OCI-LY7 (cell line): Measurements from ENCODE around the gene ABHD15. TPM values are rescaled to one million over a fixed set of nuclear protein-coding genes. Genes with fewer than 3 reads are reported as not detected.
A peak's percentile ranks its signal among the peaks of the same experiment; 100 is the strongest.

Experiments
- BruUV-seq: library from RNA; stranded (reverse); fragments of 400-500 nt; replicated peaks from 2 replicates; lab custom pipeline; 2021; lab: Mats Ljungman, UMichigan
- CTCF ChIA-PET: fragments of 300-600 bp; sonication (Branson Sonifier 250); formaldehyde crosslinking; loops from one replicate; lab custom pipeline; 2022; ENCODE audit warnings: antibody characterized with exemption; ENCODE audit not compliant: unreplicated experiment; lab: Charles Lee
- POLR2A ChIA-PET: fragments of 300-600 bp; sonication (Branson Sonifier 250); formaldehyde crosslinking; loops from one replicate; lab custom pipeline; 2022; ENCODE audit warnings: antibody characterized with exemption; lab: Charles Lee
- DNase-seq: peaks from one replicate; pipeline ENCODE4 v3.0.0-alpha.2; 2015; ENCODE audit warnings: low spot score
- H2AFZ ChIP-seq: fragments of 200-600 bp; sonication (generic), shearing (Covaris generic); 2 replicates; pipeline ENCODE4 v1.6.1; 2014; ENCODE audit warnings: mild to moderate bottlenecking, antibody characterized with exemption, low read length, moderate library complexity
- H3K27ac ChIP-seq: fragments of 200-600 bp; sonication (generic); 2 replicates; pipeline ENCODE4 v1.5.1; 2014; ENCODE audit warnings: mixed run types, low read depth, mild to moderate bottlenecking, moderate library complexity, low read length, inconsistent platforms; ENCODE audit not compliant: poor library complexity, severe bottlenecking
- H3K36me3 ChIP-seq: fragments of 200-600 bp; sonication (generic); 2 replicates; pipeline ENCODE4 v1.6.1; 2014; ENCODE audit warnings: mild to moderate bottlenecking, antibody characterized with exemption, low read length, moderate library complexity, mixed read lengths; ENCODE audit not compliant: insufficient read depth
- H3K4me1 ChIP-seq: fragments of 200-600 bp; sonication (generic); 2 replicates; pipeline ENCODE4 v1.5.1; 2014; ENCODE audit warnings: mild to moderate bottlenecking, low read length; ENCODE audit not compliant: insufficient read depth, poor library complexity, severe bottlenecking
- H3K4me2 ChIP-seq: fragments of 200-600 bp; sonication (generic); 2 replicates; pipeline ENCODE4 v1.6.1; 2014; ENCODE audit warnings: mild to moderate bottlenecking, low read length
- H3K4me3 ChIP-seq: fragments of 200-600 bp; sonication (generic); 2 replicates; pipeline ENCODE4 v1.5.1; 2014; ENCODE audit warnings: mild to moderate bottlenecking, low read depth, low read length; ENCODE audit not compliant: poor library complexity, severe bottlenecking
- H3K79me2 ChIP-seq: fragments of 200-600 bp; sonication (generic); 2 replicates; pipeline ENCODE4 v1.6.1; 2016; ENCODE audit warnings: low read depth, mild to moderate bottlenecking, low read length, moderate library complexity, mixed read lengths; ENCODE audit not compliant: insufficient read depth
- H3K9me2 ChIP-seq: fragments of 200-600 bp; sonication (generic); 2 replicates; pipeline ENCODE4 v1.6.1; 2016; ENCODE audit warnings: mild to moderate bottlenecking, low read length, mixed read lengths; ENCODE audit not compliant: insufficient read depth
- H3K9me3 ChIP-seq: fragments of 200-600 bp; sonication (generic); 2 replicates; pipeline ENCODE4 v1.6.1; 2014; ENCODE audit warnings: mild to moderate bottlenecking, mixed run types, low read length, mixed read lengths
- H4K20me1 ChIP-seq: fragments of 200-600 bp; sonication (generic); 2 replicates; pipeline ENCODE4 v1.6.1; 2014; ENCODE audit warnings: mild to moderate bottlenecking, antibody characterized with exemption, low read length, moderate library complexity, mixed read lengths; ENCODE audit not compliant: insufficient read depth
- CTCF ChIP-seq: fragments of 200-600 bp; sonication (generic); conservative IDR thresholded peaks from 2 replicates; pipeline ENCODE4 v1.5.1; 2014; ENCODE audit warnings: mild to moderate bottlenecking, antibody characterized with exemption, low read length, moderate library complexity, mixed read lengths
- EZH2phosphoT487 ChIP-seq: fragments of 200-600 bp; sonication (generic); IDR thresholded peaks from 2 replicates; pipeline ENCODE4 v1.6.1; 2018; ENCODE audit warnings: low read depth, borderline replicate concordance, mild to moderate bottlenecking, mixed run types, antibody characterized with exemption, low read length, moderate library complexity, mixed read lengths
- intact Hi-C: fragments of 100-400 bp; cut with micrococcal nuclease; formaldehyde crosslinking; loops from one replicate; pipeline ENCODE4 v1.10.0; 2022; ENCODE audit not compliant: unreplicated experiment
- total RNA-seq, 2 experiments: library from RNA; depleted of rRNA in 1 of 2; stranded (reverse); fragments of >200 nt in 1 of 2; shearing (Covaris generic) in 1 of 2; gene quantifications; 2 replicates each; pipeline ENCODE4 v1.2.3, GENCODE V29; 2014 to 2022

ABHD15 gene
- total RNA-seq, 2 experiments from 2014 or later: 8.5 to 15.3 TPM

DNA sequence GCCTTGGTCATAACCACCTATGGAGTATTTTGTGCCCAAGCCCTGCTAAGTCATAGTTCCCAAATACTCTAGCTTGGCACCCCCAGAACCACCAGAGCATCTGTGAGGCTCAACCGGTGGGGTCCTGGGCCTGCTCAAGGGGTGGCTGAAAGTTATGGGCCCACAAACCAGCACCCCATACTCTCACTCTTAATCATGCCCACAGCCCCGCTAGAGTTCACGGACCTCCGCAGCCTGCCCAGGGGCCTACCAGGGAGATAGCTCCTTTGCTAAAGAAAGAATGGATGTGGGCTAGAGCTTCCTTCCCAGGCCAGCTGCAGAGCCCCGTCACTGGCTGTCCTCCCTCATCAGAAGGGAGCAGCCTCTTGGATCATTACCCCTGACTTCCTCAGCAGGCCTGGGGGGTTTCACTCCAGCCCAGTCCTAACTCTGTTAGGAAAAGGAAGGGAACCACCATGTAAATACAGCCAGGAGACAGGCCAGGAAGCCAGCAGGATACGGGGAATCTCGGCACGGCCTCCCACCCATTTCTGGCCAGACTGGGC, 21.3 kb upstream of the ABHD15 start:
- peak overlapping the region; percentile 93 for H3K4me2 ChIP-seq
- peaks cover 46% of the 10 kb centered on the region for H3K79me2 ChIP-seq
- peaks cover 5% of the 10 kb centered on the region; the same call in 1 of the 2 replicates for H4K20me1 ChIP-seq
- H3K9me2 ChIP-seq: no peaks in the 10 kb centered on the region
- H3K9me3 ChIP-seq: no peaks in the 10 kb centered on the region
- ChIA-PET POLR2A (interaction anchor here (0.5 to 1.5 kb wide), 3 partner anchors 9 to 1375 kb away, joined by 3 to 4 read pairs (median 3); no protein-coding TSS in a partner anchor), CTCF (interaction anchor here (1.3 kb wide), 1 partner anchor 29 kb away, joined by 3 read pairs; no protein-coding TSS in a partner anchor)
- no peak overlapping the region for H2AFZ ChIP-seq
- H3K27ac ChIP-seq: peak overlapping the region; percentile 13
- peak; percentile 18 for DNase-seq
- peak overlapping the region; percentile 77 for H3K4me3 ChIP-seq
- H3K4me1 ChIP-seq: peaks cover 72% of the 10 kb centered on the region
- H3K36me3 ChIP-seq: peaks cover 4% of the 10 kb centered on the region; the same call in 1 of the 2 replicates
- no peak for TF ChIP-seq CTCF
- TF ChIP-seq EZH2phosphoT487: no peak
- no TSS peak for BruUV-seq
- intact Hi-C loops: no loop called here

- Histone ChIP-seq H2AFZ (no peak overlapping the region), H3K9me2 (no peaks in the 10 kb centered on the region), H3K4me2 (peak overlapping the region; percentile 93), H3K4me1 (peaks cover 69% of the 10 kb centered on the region), H3K4me3 (peak overlapping the region; percentile 77), H3K36me3 (peaks cover 9% of the 10 kb centered on the region), H4K20me1 (peaks cover 5% of the 10 kb centered on the region; the same call in 1 of the 2 replicates), H3K27ac (no peak overlapping the region), H3K79me2 (peaks cover 46% of the 10 kb centered on the region), H3K9me3 (no peaks in the 10 kb centered on the region)
- intact Hi-C loops: no loop called here
- TF ChIP-seq CTCF (no peak), EZH2phosphoT487 (no peak)
- ChIA-PET CTCF (interaction anchor here (1.3 kb wide), 1 partner anchor 29 kb away, joined by 3 read pairs; no protein-coding TSS in a partner anchor), POLR2A (interaction anchor here (0.6 to 1.5 kb wide), 2 partner anchors 9 to 438 kb away, joined by 3 to 4 read pairs; no protein-coding TSS in a partner anchor)
- DNase-seq: no peak
- no TSS peak for BruUV-seq
Measured at GRCh38 chr17:29587591-29587990, 20.8 kb upstream of the ABHD15 start.
